Measurements from ENCODE around the gene CFAP54. TPM values are rescaled to one million over a fixed set of nuclear protein-coding genes. Genes with fewer than 3 reads are reported as not detected.

Gene CFAP54
- total and polyA plus RNA-seq, 2 of the 4 experiments (the other 2 are of a cell fraction) = 0.18 to 0.41 TPM

DNA sequence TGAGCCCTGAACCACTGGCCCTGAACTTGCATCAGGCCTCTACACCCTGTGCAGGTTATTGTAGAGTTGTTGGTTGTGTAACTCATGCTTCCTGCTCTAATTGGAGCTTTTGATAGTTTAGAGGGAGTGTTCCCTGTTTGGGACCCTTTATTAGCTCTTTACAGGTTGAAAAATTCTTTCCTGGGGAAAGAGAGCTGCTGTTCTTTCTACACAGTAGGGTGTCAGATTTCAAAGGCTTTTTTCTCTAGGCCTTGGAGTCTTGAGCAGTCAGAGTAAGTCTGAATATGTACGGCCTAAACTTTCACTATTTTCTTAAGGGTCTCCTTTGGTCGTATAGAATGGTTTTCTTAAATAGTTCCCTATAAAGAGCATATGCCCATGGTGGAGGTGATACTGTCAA, 356.9 kb downstream of the CFAP54 start:
- no peak overlapping the region for H4K8ac ChIP-seq (ENCODE audit: low read depth in 2 of 2, low read length in 2 of 2)
- no peak overlapping the region for H2AK9ac ChIP-seq (replicated peaks; ENCODE audit: low read depth, low read length, poor library complexity)
- no TSS peak for BruUV-seq (replicated peaks)
- in situ Hi-C loops (cut with MboI; ENCODE audit: low sequenced_read_pairs) = no loop called here
- no peak overlapping the region for H3K4me2 ChIP-seq (ENCODE audit: low read depth, low read length)
- H3K56ac ChIP-seq (ENCODE audit: extremely low read depth, insufficient read depth, low read length) = no peak overlapping the region
- no peaks in the 10 kb centered on the region for H3K79me1 ChIP-seq (ENCODE audit: low read depth in 1 of 2, low read length in 2 of 2)
- no peak overlapping the region for H2BK20ac ChIP-seq (ENCODE audit: low read depth, low read length)
- TF ChIP-seq, protein P1, sequence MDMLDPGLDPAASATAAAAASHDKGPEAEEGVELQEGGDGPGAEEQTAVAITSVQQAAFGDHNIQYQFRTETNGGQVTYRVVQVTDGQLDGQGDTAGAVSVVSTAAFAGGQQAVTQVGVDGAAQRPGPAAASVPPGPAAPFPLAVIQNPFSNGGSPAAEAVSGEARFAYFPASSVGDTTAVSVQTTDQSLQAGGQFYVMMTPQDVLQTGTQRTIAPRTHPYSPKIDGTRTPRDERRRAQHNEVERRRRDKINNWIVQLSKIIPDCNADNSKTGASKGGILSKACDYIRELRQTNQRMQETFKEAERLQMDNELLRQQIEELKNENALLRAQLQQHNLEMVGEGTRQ (IDR thresholded peaks at IDR 0.05; ENCODE audit: low read depth, low read length) = no peak
- no peak for TF ChIP-seq POLR2A (IDR thresholded peaks at IDR 0.05; ENCODE audit: low read depth, low read length)
- no peak overlapping the region for H2BK120ac ChIP-seq (ENCODE audit: low read depth, low read length)
- H3K4me3 ChIP-seq (ENCODE audit: insufficient read depth, low read depth, low read length) = no peak overlapping the region
- no peak overlapping the region for H3K27ac ChIP-seq (ENCODE audit: insufficient read depth, low read length)
- H4K20me1 ChIP-seq (ENCODE audit: insufficient read depth, low read length) = no peaks in the 10 kb centered on the region
- H4K91ac ChIP-seq (ENCODE audit: insufficient read depth, low read depth, low read length) = no peak overlapping the region
- no peak overlapping the region for H2AK5ac ChIP-seq (ENCODE audit: low read depth, low read length)
- H4K5ac ChIP-seq (ENCODE audit: low read depth, low read length) = no peak overlapping the region
- no peak overlapping the region for H3K9ac ChIP-seq (ENCODE audit: low read depth, low read length)
- H3K14ac ChIP-seq (replicated peaks; ENCODE audit: low read depth, low read length) = no peak overlapping the region
- POLR2A ChIA-PET (ENCODE audit: unreplicated experiment) = no interaction called here
- intact Hi-C loops (cut with micrococcal nuclease) = no loop called here
- no peak for DNase-seq
- CTCF ChIA-PET = interaction anchor here (0.6 kb wide), 1 partner anchor 13 kb away, joined by 3 read pairs; no protein-coding TSS in a partner anchor
- ATAC-seq (ENCODE audit: low read depth) = no peak
- no peak overlapping the region for H2BK15ac ChIP-seq (ENCODE audit: low read depth, low read length)
- no peak overlapping the region for H2BK5ac ChIP-seq (ENCODE audit: low read depth, low read length, poor library complexity, severe bottlenecking)
- dilution Hi-C loops (cut with HindIII; ENCODE audit: low sequenced_read_pairs, unreplicated experiment) = no loop called here
- H3K4ac ChIP-seq (ENCODE audit: low read depth, low read length) = no peak overlapping the region
- H3K18ac ChIP-seq (ENCODE audit: low read depth, low read length) = no peak overlapping the region
- H3K4me1 ChIP-seq (ENCODE audit: control insufficient read depth, insufficient read depth, low read length) = no peaks in the 10 kb centered on the region
- no peak overlapping the region for H2AFZ ChIP-seq (replicated peaks; ENCODE audit: low read length, poor library complexity)
- peaks cover 4% of the 10 kb centered on the region; the same call in 1 of the 2 replicates for H3K27me3 ChIP-seq (ENCODE audit: control insufficient read depth, insufficient read depth, low read length)
- no peaks in the 10 kb centered on the region for H3K36me3 ChIP-seq (ENCODE audit: control insufficient read depth, insufficient read depth, low read length)
- no peak overlapping the region for H3K23ac ChIP-seq (ENCODE audit: low read depth, low read length)
- WGBS, 2 experiments (ENCODE audit: extremely low coverage in 2 of 2, insufficient read length in 1 of 2) = no CpG with 5 or more reads among the region's 2 CpGs
- H3K9me1 ChIP-seq (ENCODE audit: insufficient read depth, low read length) = no peaks in the 10 kb centered on the region
- H3K9me3 ChIP-seq (ENCODE audit: control insufficient read depth, insufficient read depth, low read length) = no peaks in the 10 kb centered on the region

All from IMR-90 (cell line).